NB4 (cell line): Measurements from ENCODE around the gene GPC4.

Source experiments
- MYC ChIP-seq: IDR thresholded peaks from 2 replicates; pipeline ENCODE4 v1.6.1; 2011; ENCODE audit warnings: low read depth, low read length
- POLR2A ChIP-seq: IDR thresholded peaks from 2 replicates; pipeline ENCODE4 v1.6.1; 2011; ENCODE audit warnings: mild to moderate bottlenecking; ENCODE audit not compliant: insufficient read length; ENCODE audit errors: extremely low read depth
- TF ChIP-seq, protein P1 (sequence below): IDR thresholded peaks from one replicate; pipeline ENCODE4 v1.5.1; 2012; ENCODE audit warnings: low read depth, low read length
- TF ChIP-seq, protein P2 (sequence below): IDR thresholded peaks from 2 replicates; pipeline ENCODE4 v1.6.1; 2011; ENCODE audit warnings: low read depth, low read length

DNA sequence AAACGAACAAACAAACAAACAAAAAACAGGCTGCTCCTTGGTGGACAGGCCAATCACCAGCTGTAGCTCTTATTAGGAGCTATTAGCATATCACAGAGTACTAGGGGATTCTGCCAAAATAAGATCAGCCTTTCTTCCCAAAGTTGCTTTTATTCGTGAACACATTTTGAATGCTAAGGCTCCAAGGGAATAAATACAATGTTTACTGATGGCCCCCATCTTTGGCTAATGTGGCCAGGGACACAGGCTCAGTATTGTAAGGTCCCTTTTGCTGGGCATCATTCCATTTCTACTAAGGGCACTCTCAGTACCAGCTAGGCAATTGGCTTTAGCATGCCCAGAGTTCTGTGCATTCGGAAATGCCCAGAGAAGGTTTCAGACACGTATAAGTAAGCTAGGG is 84.3 kb downstream of the GPC4 start:
- TF ChIP-seq, protein P1, sequence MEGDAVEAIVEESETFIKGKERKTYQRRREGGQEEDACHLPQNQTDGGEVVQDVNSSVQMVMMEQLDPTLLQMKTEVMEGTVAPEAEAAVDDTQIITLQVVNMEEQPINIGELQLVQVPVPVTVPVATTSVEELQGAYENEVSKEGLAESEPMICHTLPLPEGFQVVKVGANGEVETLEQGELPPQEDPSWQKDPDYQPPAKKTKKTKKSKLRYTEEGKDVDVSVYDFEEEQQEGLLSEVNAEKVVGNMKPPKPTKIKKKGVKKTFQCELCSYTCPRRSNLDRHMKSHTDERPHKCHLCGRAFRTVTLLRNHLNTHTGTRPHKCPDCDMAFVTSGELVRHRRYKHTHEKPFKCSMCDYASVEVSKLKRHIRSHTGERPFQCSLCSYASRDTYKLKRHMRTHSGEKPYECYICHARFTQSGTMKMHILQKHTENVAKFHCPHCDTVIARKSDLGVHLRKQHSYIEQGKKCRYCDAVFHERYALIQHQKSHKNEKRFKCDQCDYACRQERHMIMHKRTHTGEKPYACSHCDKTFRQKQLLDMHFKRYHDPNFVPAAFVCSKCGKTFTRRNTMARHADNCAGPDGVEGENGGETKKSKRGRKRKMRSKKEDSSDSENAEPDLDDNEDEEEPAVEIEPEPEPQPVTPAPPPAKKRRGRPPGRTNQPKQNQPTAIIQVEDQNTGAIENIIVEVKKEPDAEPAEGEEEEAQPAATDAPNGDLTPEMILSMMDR = no peak
- no peak for TF ChIP-seq POLR2A
- TF ChIP-seq, protein P2, sequence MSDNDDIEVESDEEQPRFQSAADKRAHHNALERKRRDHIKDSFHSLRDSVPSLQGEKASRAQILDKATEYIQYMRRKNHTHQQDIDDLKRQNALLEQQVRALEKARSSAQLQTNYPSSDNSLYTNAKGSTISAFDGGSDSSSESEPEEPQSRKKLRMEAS = no peak
- TF ChIP-seq MYC = no peak
